HG03342 (cell line): ENCODE data around the gene WDR7.

ENCODE experiments used
- ATAC-seq: cut with Tn5 transposase; IDR thresholded peaks from one replicate; pipeline ENCODE4 v1.9.1; 2021; ENCODE audit warnings: mild to moderate bottlenecking, moderate library complexity; ENCODE audit not compliant: unreplicated experiment

Gene WDR7

DNA sequence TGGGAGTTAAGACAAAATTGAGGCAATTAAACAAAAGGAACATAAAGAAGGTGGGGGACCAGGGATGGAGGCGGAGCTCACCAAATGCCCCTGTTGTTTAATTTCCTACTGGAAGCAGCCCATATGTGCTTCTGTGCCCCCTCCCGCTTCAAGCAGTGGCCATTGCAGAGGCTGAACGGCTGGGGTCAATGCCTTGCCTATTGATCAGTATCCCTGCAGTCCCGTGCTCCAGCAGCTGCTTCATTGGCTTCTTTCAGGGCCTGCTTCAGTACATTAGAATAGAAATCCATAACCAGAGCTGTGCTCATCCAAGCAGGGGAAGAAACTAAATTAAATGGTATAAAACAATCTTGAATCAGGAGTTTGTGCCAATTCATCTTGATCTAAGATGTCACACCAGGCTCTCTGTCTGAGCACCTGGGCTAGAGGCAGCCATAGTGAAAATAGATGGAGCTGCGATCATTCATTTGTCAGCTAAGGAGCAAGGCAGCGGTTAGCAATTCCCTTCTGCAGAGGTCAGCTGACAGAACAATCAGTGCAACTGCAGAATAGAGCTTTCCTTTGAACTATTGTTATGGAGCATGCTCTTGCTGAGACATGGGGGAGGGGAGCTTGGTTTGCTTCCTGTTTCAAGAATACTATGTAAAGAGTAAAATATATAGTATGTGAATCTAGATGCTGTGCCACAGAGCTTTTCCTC lies 222.4 kb downstream of the WDR7 start:
- ATAC-seq = no peak

DNA sequence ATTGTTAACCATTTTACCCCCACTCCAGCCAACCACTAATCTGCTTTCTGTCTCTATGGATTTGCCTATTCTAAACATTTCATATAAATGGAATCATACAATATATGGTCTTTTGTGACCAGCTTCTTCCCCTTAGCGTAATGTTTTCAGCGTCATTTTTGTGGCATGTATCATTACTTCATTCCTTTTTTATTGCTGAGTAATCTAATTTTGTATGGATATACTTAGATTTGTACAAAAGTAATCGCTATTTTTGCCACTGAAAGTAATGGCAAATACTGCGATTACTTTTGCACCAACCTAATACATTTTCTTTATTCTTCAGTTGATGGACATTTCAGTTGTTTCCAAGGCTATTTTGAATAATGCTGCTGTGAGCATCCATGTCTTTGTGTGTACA lies 227.6 kb downstream of the WDR7 start:
- ATAC-seq = no peak

DNA sequence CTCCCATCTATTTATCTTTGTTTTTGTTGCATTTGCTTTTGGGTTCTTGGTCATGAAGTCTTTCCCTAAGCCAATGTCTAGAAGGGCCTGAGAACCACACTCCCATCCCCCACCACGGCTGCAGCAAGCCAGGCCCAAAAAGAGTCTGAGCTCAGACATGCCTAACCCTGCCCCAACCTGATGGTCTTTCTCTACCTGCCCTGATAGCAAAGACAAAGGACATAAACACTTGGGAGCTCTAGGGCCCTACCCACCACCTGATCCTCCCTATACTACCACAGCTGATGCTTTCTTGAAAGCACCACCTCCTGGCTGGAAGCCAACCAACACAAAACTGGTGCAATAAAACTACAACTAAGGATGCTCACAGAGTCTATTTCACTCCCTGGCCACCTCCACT lies 233.4 kb downstream of the WDR7 start:
- ATAC-seq = no peak

DNA sequence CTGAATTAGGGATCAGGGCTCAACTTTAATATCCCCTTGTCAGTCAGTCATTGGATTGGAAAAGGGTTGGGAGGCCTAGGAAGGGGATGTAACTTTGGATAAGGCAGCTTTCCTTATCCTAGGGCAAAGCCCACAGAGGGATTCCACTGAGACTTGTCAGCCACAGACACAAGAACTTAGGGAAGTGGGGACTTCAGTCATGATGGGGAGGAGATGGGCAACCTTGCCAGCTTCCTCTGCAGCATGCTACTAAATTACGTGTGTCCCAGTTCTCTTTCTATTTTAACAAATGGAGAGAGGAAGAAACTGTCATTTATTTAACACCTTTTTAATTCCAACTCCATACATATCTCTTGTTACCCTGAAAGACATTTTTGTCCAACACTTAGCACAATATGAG lies 237.8 kb downstream of the WDR7 start:
- ATAC-seq = no peak

DNA sequence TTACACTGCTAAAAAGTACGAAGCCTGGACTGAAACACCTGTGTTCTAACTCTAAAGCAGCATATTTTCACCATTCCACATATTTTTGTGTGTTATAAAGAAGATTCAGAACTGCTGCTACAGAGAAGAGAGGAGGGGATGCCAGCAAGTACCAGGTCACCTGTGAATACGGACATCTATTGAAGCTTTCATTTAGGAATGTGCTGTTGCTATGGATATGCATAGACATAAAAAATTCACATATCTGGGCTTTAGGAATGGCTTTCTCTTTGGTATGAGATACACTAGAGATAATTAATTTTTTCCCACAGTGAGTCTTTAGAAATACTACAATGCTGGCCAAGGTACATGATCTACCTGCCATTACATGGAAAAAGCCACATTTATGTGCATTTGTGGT lies 238.5 kb downstream of the WDR7 start:
- ATAC-seq = no peak

DNA sequence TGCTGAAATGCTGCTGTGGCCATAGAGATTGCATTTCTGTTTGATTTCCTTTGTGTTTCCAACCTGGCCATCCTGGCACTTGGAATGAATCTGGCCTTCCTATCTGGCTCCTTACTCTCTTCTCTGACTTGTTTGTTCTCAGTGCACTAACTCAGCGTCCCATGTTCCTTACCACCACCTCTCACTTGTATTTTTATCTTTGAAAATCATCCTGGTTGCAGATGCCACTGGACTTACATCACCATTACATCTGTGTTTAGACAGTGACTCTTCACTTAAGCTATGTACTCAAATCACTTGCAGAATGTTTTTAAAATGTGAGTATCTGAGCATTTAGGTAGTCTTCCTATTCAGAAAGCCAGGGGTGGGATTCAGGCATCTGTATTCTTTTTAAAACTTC lies 239.5 kb downstream of the WDR7 start:
- ATAC-seq = no peak

DNA sequence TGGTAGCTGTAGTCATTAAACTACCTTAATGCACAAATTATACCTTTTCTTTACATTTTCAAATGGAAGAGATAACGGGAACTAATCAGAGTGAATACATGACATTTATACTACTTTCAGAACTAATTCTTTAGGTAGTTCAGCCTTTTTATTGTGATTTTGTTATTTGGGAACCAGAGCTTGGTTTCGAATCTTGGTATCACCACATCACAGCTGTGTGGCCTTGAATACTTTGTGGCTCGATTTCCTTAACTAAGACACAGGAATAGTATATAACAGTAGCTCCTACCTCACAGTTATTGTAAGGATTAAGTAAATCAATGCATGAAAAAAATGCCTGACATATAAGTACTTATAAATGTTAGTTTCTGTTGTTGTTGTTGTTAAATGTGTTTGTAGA lies 240.0 kb downstream of the WDR7 start:
- no peak for ATAC-seq

DNA sequence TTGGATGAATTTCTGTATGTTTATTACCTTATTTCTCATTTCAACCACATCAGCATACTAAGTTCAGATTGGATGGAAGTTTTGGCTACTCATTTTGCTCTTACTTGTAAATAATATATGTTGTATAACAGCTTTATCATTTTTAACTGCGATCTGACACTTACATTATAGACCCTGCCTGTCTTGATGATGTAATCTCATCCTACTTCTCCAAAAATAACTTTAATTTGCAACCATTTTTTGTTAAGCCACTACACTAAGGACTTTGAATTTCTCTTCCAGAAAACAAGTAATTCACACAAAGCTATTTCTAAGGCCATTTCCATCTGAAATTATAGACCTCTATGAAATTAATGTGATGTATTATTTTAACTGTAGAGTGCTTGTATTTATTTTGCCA lies 240.7 kb downstream of the WDR7 start:
- ATAC-seq = no peak

DNA sequence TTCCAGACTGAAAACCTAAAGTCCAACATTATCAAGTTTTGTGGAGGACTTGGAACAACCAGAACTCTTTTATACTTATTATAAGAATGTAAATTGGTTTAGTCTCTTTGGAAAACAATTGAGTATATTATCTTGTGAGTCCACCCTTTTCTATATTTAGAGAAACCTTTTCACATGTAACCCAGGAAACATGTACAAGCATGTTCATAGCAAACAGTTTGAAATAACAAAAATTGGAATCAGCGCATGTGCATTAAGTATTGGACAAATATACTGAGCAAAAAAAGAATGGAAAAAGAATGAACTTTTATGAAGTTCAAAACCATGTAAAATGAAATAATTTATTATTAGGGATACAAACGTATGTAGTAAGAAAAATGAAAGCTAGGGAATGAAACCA lies 246.0 kb downstream of the WDR7 start:
- ATAC-seq = no peak

DNA sequence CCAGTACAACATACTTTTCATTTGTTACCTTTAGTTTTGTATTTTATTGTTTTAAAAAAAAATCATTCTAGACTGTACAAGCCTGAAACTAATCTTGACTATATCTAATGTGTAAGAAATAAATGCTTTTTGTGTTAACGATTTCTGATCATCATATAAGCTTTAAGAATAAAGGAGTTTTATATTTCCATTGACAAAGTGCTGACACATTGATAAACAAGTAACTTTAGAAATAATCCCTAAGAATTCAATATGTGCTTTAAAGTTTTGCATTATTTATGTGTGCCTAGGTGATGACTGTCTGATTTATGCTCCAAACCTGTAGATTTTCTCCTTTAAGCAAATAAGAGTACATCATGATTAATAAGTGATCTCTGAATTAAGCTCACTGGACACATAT lies 248.5 kb downstream of the WDR7 start:
- no peak for ATAC-seq

DNA sequence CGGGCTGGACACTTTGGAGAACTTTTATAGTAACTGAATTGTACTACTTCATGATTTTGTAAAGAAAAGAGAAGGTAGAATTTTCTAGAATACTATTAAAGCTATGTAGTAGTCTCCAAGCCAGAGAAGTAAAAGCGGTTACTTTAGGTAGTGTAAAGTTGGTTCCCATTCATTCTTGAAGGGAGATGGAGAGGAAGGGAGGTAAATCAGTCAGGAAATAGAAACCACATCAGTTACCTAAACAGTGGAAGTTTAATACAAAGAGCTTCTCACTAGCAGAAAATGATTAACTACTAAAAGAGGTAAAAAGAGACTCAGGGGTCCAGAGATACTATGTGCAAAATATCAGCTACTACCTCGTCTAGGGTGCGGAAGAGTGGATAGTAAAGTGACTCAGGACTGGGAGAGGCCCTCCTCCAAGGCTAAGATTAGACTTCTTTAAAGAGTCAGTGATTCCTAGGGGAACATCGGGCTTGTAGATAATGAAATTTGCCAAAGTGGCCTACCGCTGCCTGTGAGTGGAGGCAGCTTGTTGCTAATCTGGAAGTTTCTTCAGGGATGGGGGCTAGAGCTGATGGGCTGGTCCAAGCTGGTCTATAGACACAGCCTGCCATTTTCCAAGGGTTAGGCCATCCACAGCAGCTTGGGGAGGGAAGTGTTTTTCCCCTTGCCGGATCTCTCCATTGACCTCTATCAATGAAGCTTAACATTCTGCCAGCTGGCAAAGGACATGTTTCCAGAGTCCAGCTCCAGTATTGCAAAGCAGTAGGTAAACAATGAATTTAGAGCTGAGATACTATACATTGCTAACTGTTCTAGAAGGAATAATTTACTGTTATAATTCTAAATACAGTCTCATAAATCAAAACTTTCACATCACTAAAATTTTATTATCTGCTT lies 249.3 kb downstream of the WDR7 start:
- no peak for ATAC-seq

DNA sequence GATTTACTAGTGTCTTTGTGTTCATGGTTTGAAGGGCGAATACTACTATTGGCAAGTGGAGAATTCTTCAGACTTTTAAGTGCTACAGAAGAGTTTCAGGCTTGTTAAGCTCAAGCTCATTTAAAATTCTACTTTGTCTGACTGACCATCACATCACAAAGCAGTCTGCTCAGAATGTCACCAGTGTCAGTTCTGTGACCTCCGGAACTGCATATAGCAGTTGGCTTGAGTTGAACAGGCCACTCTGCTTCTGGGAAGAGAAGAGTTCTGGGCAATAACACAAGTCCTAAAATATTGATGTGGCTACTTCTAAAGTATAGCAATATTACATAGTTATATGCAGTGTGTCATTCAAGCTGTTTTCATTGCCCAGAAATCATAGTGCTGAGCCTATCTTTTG lies 250.8 kb downstream of the WDR7 start:
- no peak for ATAC-seq

DNA sequence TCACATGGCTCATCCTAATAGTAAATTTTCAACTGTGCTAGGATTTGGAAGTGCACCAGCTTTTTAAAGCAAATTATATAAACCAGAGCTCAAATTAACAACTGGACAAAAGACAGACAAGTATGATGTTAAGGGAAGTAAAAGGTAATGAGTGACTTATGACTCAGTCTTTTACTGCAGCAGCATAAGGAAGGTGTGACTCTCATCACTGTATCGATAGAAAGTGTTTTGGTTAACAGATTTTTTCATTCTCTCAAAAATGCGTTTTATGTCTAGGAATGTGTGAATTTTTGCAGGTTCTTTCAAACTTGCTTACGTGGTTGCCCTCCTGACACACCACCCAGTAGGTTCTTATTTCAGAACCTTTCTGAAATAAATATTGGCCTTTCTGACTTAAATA lies 251.5 kb downstream of the WDR7 start:
- no peak for ATAC-seq

DNA sequence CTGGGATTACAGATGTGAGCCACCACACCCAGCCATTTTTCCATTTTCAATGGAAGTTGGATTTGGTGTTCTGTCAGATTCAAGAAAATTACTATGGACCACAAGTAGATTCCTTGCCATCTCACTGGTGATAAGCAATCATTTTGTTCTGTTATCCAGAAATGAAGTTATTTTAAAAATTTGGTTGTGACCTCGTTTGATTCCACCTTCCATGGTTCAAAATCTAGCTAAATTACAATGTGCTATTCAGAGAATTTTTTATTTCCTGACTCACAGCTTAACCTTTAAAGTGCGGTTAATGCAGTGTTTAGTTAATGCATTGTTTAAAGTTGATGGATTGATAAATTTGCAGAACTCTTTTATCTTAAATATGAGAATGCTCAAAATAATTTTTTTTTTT lies 252.5 kb downstream of the WDR7 start:
- no peak for ATAC-seq

DNA sequence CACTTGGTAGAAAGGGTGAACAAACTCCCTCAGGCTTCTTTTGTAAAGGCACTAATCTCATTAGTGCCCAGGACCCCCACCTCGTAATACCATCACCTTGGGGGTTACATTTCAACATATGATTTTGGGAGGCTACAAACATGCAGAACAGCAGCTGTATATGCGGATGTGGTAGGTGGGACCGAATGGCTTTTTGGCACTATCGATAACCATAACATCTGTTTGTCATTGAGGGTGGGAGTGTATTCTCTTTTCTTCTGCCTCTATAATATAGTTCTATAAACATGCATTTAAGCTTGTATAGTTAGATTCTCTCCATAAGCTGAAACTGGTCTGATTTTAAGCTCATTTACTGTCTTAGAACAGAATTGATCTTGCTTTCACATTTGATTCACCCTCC lies 256.6 kb downstream of the WDR7 start:
- no peak for ATAC-seq

DNA sequence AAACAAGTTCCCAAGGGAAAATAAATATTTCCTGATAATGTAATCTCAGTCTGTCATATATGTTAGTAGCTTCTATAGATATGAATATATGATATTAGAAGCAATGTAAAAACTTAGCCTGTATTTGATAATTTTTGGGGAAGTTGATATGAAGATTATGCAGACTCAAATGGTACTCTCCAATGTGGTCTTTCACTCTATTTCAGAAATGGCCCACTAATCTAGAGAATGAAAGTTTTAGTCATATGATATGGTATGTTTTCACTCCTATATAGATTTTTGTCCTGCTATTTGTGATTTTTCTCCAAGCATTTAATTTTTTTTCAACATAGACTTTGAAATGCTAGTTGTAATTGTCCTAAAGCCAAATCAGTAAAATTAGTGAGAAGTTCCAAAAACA lies 259.1 kb downstream of the WDR7 start:
- ATAC-seq = no peak

DNA sequence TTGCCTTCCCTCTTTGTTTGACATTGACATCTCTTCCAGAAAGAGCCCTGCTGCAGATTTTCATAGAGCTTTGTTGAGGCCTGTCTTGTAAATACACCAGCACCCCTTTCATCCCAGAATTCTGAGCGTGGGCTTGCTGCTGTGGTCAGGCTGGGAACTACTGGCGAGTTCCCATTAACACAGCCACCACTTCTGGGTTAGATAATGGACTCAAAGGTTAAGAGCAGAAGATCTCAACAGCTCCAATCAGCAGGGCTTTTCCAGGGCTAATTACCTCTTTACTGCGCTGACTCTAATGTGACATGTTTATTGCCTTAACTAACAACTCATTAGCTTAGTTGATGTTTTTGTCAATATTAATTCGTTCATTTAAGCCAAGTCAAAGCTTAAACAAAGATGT lies 259.8 kb downstream of the WDR7 start:
- ATAC-seq = no peak

DNA sequence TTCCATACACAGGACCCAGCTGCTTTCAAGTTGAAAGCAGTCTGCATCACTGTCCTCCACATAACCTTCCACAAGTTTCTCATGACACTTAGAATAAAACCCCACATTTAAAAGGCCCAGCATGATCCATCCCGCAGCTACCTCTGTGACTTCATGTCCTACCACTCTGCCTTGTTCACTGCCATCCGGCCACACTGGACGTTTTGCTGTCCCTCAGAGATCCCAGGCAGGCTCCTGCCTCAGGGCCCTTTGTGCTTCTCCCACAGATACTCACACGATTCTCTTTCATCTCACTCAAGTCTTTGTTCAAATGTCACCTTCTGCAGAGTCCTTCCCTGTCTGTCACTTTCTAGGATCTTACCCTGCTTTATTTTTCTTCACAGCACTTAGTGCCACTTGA lies 262.8 kb downstream of the WDR7 start:
- ATAC-seq = no peak

DNA sequence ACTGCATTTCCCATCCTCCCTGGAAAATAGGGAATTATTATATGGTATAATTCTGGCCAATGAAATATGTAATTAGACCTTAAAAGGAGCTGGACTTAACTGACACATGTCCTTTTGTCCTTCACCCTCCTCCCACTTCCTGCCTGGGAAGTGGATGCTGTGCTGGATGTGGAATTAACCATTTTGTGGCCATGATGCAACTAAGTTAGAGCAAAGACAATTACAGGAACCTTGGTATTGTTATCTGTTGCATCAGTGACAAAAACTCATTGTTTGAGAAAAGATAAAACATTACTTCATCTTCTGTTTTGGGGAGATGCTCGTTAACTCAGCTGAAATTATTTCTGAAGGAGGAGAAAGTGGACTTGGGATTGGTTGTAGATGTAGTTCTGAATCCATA lies 268.0 kb downstream of the WDR7 start:
- no peak for ATAC-seq

DNA sequence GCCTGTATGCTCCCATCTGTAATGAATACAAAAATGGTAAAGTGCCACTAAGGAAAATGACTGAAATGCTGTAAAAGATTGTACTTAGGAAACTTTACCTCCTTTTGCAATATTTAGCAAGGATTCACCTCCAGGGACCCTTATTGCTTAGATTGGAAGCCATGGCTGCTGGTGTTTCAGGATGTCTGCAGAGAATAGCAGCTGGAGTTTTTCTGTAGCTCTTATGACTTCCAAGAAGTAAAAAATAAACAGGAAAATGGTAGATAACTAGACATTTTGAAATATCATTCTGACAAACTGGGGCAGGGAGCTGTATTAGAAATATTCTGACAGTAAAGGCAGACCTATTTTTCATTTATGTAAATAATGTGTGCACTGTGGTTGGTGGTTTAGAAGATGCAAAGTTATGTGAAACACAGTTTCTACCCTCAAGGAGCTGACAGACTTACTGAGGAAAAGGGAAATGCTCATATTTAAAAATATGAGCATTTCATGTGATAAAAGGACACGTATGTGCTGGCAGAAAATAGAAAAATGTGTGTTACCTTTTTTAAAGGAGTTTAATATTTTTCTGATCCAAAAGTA lies 270.8 kb downstream of the WDR7 start:
- ATAC-seq = peak; percentile 89

DNA sequence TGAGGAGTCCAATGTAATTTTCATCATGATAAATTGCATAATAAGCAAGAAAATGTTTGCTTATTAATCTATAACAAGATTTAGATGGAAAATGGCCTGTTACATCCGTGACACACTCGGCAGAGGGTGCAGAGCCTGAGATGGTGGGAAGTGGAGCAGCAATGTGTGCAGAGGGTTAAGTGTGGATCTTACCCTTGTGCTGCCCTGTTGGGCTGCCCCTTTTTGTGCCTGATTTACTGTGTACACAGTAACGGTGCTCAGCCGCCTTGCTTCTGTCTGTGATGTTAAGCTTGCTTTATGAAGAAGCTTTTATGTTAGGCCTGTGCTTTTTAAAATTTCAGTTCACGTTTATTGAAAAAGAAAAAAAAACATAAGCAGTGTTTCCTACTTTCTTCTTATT lies 275.6 kb downstream of the WDR7 start:
- no peak for ATAC-seq

DNA sequence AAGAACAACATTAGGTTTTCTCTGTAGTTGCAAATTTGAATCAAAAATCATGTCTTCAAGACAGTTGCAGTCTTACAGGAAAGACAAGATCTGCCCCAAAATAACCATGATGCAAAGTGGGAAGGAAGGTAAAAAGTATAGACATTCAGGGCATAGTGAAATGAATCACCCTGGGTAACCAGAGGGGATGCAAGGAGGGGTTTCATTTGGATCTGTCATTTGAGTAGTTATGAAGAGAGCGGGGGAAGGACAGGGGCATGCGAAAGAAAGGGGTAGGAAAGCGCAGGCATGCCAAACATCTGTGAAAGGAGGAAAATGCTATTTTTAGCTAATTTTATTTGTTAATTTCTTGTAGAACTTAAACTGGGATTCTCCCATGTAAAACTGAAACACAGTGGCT lies 276.6 kb downstream of the WDR7 start:
- no peak for ATAC-seq
